Kidney (tissue), 14 donors: ENCODE results near the gene CD276. TPM values are rescaled to one million over a fixed set of nuclear protein-coding genes. Genes with fewer than 3 reads are reported as not detected.

Experiments
- DNase-seq, 5 donors: peaks; one replicate each; pipeline ENCODE4 v3.0.0-alpha.2; 2013 to 2020
- FAIRE-seq: peaks from 2 replicates; lab custom pipeline; 2012; peaks lifted over from hg19 to GRCh38; lab: Jason Lieb, UNC
- H3K27ac ChIP-seq, 2 donors: one replicate each; pipeline ENCODE4 v1.7.0; 2013; ENCODE audit warnings: low read depth in 2 of 2, low read length in 2 of 2, inconsistent platforms in 1 of 2
- H3K27me3 ChIP-seq: one replicate; pipeline ENCODE4 v1.7.1; 2013; ENCODE audit warnings: low read length, inconsistent platforms; ENCODE audit not compliant: control insufficient read depth, insufficient read depth
- H3K36me3 ChIP-seq, 3 donors: one replicate each; pipeline versions ENCODE4 v1.7.0 to v1.7.1; 2013; ENCODE audit warnings: low read length in 3 of 3, control low read depth in 1 of 3, inconsistent platforms in 1 of 3; ENCODE audit not compliant: insufficient read depth in 3 of 3, control insufficient read depth in 2 of 3
- H3K4me1 ChIP-seq, 3 donors: one replicate each; pipeline versions ENCODE4 v1.7.0 to v1.7.1; 2013; ENCODE audit warnings: low read length in 3 of 3, inconsistent platforms in 1 of 3, low read depth in 1 of 3; ENCODE audit not compliant: control insufficient read depth in 2 of 3, insufficient read depth in 2 of 3
- H3K4me3 ChIP-seq, 3 donors: one replicate each; pipeline versions ENCODE4 v1.7.0 to v1.8.1; 2013; ENCODE audit warnings: low read length in 3 of 3, control low read depth in 1 of 3, inconsistent platforms in 1 of 3
- H3K9ac ChIP-seq, 3 donors: one replicate each; pipeline versions ENCODE4 v1.7.0 to v1.7.1; 2013; ENCODE audit warnings: low read length in 3 of 3, control low read depth in 1 of 3, inconsistent platforms in 1 of 3
- H3K9me3 ChIP-seq, 3 donors: one replicate each; pipeline versions ENCODE4 v1.7.0 to v1.7.1; 2013; ENCODE audit warnings: low read length in 3 of 3, control low read depth in 1 of 3, inconsistent platforms in 1 of 3; ENCODE audit not compliant: control insufficient read depth in 2 of 3, insufficient read depth in 1 of 3
- CTCF ChIP-seq: IDR thresholded peaks from 3 replicates; pipeline ENCODE4 v1.5.1; 2012; ENCODE audit warnings: mild to moderate bottlenecking, moderate library complexity, borderline replicate concordance; ENCODE audit not compliant: insufficient read depth; ENCODE audit errors: extremely low read depth
- intact Hi-C: fragments of 100-400 bp; cut with DNase I; formaldehyde crosslinking; loops from one replicate; pipeline ENCODE4 v1.11.1; 2022
- polyA plus RNA-seq: library from polyadenylated mRNA; stranded (reverse); fragments of 350-450 nt; fragmentation: Illumina TruSeq; extraction: RNeasy Lipid Tissue Mini Kit (QIAGEN cat#74804); gene quantifications from one replicate; pipeline ENCODE4 v1.2.3, GENCODE V29; 2014; ENCODE audit warnings: low read depth, low replicate concordance; ENCODE audit not compliant: insufficient read depth
- total RNA-seq: library from RNA; stranded (reverse); fragmentation: NEBNext Ultra II Directional; extraction: Animal tissue kit (Norgen Biotek cat#: 25700); gene quantifications from one replicate; pipeline ENCODE4 v1.2.1, GENCODE V29; 2021
- donor health status: control.
- donor health status: control.
- donor health status: control.
- donor health status: control.
- donor health status: control.
- donor health status: DM: yes; HTN: yes; CAD: no.
- donor health status: Normal renal cell carcinoma (clear cell type).

The CD276 gene
- total and polyA plus RNA-seq, 2 donors from 2014 or later = 25.0 to 31.5 TPM

GRCh38 chr15:73749971-73750370 is 65.8 kb downstream of the CD276 start:
- DNase-seq (no peak), FAIRE-seq (no peak)
- Histone ChIP-seq H3K9ac (no peak overlapping the region), H3K27ac (no peak overlapping the region), H3K9me3 (no peaks in the 10 kb centered on the region), H3K36me3 (no peaks in the 10 kb centered on the region), H3K27me3 (no peaks in the 10 kb centered on the region), H3K4me3 (no peak overlapping the region), H3K4me1 (peaks cover 0 to 10% (median 5%) of the 10 kb centered on the region in 3 donors)
- intact Hi-C loops = no loop called here
- no peak for TF ChIP-seq CTCF

GRCh38 chr15:73750438-73750837 is 66.3 kb downstream of the CD276 start:
- FAIRE-seq (no peak), DNase-seq (no peak)
- no peaks in the 10 kb centered on the region for H3K27me3 ChIP-seq
- intact Hi-C loops = no loop called here
- no peaks in the 10 kb centered on the region for H3K36me3 ChIP-seq
- H3K9me3 ChIP-seq = no peaks in the 10 kb centered on the region
- H3K9ac ChIP-seq = no peak overlapping the region
- H3K27ac ChIP-seq = no peak overlapping the region
- TF ChIP-seq CTCF = no peak
- peaks cover 0 to 10% (median 5%) of the 10 kb centered on the region in 3 donors for H3K4me1 ChIP-seq
- no peak overlapping the region for H3K4me3 ChIP-seq

GRCh38 chr15:73750951-73751350 is 66.8 kb downstream of the CD276 start:
- Histone ChIP-seq H3K4me3 (no peak overlapping the region), H3K9me3 (no peaks in the 10 kb centered on the region), H3K27me3 (no peaks in the 10 kb centered on the region), H3K4me1 (peaks cover 0 to 10% (median 5%) of the 10 kb centered on the region in 3 donors), H3K9ac (no peak overlapping the region), H3K27ac (no peak overlapping the region), H3K36me3 (no peaks in the 10 kb centered on the region)
- FAIRE-seq = no peak
- no peak for DNase-seq
- TF ChIP-seq CTCF = no peak
- intact Hi-C loops = no loop called here

- H3K4me3 ChIP-seq = peak overlapping the region in 1 of 3 donors; percentile 16
- no peak overlapping the region for H3K27ac ChIP-seq
- no peak overlapping the region for H3K9ac ChIP-seq
- intact Hi-C loops = no loop called here
- H3K36me3 ChIP-seq = no peaks in the 10 kb centered on the region
- FAIRE-seq (no peak), DNase-seq (no peak)
- H3K4me1 ChIP-seq = peaks cover 0 to 10% (median 5%) of the 10 kb centered on the region in 3 donors
- no peaks in the 10 kb centered on the region for H3K27me3 ChIP-seq
- TF ChIP-seq CTCF = no peak
- no peaks in the 10 kb centered on the region for H3K9me3 ChIP-seq
These were observed 67.3 kb downstream of the CD276 start for GRCh38 chr15:73751511-73751898.
